ENCODE measurements around the gene DNER. TPM values are rescaled to one million over a fixed set of nuclear protein-coding genes. Genes with fewer than 3 reads are reported as not detected.
"Not testable (repeated sequence)": the region's sequence is repeated elsewhere in the genome, so short reads cannot be mapped to it uniquely, and the experiment has no call there.

Gene DNER
- total RNA-seq, 2 donors from 2014 or later: 0.11 to 0.18 TPM

DNA sequence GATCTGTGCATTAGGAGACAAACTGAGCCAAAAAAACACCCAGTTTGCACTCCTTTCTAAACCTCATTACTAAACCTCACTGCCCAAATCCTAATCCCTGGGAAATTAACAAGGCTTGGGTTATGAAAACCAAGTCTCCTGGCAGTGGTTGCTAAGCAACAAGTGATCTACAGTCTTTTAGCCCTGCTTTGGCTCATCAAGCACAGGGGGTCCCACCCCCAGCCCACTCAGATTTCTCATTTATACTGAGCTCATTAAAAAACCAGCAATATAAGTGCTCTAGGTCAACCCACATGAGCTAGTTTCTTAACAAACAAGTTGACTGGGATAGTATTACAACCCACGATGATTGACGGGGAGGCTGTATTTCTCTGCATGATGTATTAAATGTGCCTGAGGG, 18.4 kb downstream of the DNER start:
- Mint-ChIP-seq H3K36me3 (ENCODE audit: low read depth) (no peaks in the 10 kb centered on the region), H3K27ac (no peak overlapping the region), H3K4me1 (no peaks in the 10 kb centered on the region), H3K4me3 (no peak overlapping the region), H3K27me3 (ENCODE audit: insufficient read depth) (no peaks in the 10 kb centered on the region), H3K9me3 (peaks cover 9% of the 10 kb centered on the region)
- 92 to 97% methylated on average over 2 of the region's 2 CpGs for WGBS, 2 experiments (ENCODE audit: insufficient coverage in 1 of 2, insufficient read length in 1 of 2)
- DNase-seq: no peak
- Histone ChIP-seq H3K4me3 (ENCODE audit: low read length) (no peak overlapping the region), H3K4me1 (ENCODE audit: control insufficient read depth, insufficient read depth, low read length) (no peaks in the 10 kb centered on the region), H3K9ac (ENCODE audit: extremely low read depth, low read length, poor library complexity, severe bottlenecking) (no peak overlapping the region), H3K27ac (ENCODE audit: low read depth, low read length) (peak overlapping the region; percentile 81), H3K36me3 (ENCODE audit: control insufficient read depth, insufficient read depth, low read length) (no peaks in the 10 kb centered on the region), H3K9me3 (ENCODE audit: control insufficient read depth, low read length) (no peaks in the 10 kb centered on the region), H3K27me3 (ENCODE audit: control insufficient read depth, insufficient read depth, low read length, poor library complexity, severe bottlenecking) (no peaks in the 10 kb centered on the region)
- TF ChIP-seq, protein P1, sequence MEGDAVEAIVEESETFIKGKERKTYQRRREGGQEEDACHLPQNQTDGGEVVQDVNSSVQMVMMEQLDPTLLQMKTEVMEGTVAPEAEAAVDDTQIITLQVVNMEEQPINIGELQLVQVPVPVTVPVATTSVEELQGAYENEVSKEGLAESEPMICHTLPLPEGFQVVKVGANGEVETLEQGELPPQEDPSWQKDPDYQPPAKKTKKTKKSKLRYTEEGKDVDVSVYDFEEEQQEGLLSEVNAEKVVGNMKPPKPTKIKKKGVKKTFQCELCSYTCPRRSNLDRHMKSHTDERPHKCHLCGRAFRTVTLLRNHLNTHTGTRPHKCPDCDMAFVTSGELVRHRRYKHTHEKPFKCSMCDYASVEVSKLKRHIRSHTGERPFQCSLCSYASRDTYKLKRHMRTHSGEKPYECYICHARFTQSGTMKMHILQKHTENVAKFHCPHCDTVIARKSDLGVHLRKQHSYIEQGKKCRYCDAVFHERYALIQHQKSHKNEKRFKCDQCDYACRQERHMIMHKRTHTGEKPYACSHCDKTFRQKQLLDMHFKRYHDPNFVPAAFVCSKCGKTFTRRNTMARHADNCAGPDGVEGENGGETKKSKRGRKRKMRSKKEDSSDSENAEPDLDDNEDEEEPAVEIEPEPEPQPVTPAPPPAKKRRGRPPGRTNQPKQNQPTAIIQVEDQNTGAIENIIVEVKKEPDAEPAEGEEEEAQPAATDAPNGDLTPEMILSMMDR (conservative IDR thresholded peaks at IDR 0.05): no peak

DNA sequence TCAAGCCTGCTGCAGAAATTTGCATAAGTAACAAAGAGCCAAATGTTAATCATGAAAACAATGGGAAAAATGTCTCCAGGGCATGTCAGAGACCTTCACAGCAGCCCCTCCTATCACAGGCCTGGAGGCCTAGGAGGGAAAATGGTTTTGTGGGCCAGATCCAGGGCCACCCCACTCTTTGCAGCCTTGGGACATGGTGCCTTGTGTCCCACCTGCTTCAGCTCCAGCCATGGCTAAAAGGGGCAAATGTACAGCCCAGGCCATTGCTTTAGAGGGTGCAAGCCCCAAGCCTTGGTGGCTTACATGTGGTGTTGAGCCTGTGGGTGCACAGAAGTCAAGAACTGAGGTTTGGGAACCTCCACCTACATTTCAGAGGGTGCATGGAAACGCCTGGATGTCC, 20.5 kb downstream of the DNER start:
- H3K36me3 Mint-ChIP-seq (ENCODE audit: low read depth); H3K4me3 Mint-ChIP-seq; H3K9me3 Mint-ChIP-seq; H3K4me1 ChIP-seq (ENCODE audit: control insufficient read depth, insufficient read depth, low read length); H3K9me3 ChIP-seq (ENCODE audit: control insufficient read depth, low read length); H3K4me3 ChIP-seq (ENCODE audit: low read length); H3K36me3 ChIP-seq (ENCODE audit: control insufficient read depth, insufficient read depth, low read length); H3K27me3 ChIP-seq (ENCODE audit: control insufficient read depth, insufficient read depth, low read length, poor library complexity, severe bottlenecking); H3K4me1 Mint-ChIP-seq; H3K9ac ChIP-seq (ENCODE audit: extremely low read depth, low read length, poor library complexity, severe bottlenecking); DNase-seq; H3K27me3 Mint-ChIP-seq (ENCODE audit: insufficient read depth); H3K27ac ChIP-seq (ENCODE audit: low read depth, low read length); H3K27ac Mint-ChIP-seq: not testable (repeated sequence)
- WGBS, 2 experiments (ENCODE audit: insufficient coverage in 1 of 2, insufficient read length in 1 of 2): 86% methylated on average over 1 of the region's 1 CpG; no CpG with 5 or more reads in 1 of the 2 experiments

DNA sequence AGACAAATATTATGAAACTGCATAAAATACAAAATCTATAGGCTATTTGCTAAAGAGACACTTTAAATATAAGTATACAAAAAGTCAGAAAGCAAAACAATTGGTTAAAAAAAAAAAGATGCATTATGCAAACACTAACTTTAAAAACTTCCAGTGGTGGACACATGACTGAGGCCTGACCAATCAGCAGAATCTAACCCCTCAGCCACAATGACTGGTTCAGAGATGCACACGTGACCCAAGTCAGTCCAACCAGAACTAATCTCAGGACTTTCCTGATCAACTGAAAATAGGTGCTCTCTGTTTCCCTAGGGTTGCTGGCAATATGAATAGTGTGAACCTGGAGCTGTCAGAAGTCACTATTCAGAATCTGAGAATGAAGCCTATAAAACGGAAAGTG, 22.7 kb downstream of the DNER start:
- no peaks in the 10 kb centered on the region for H3K36me3 ChIP-seq (ENCODE audit: control insufficient read depth, insufficient read depth, low read length)
- H3K27ac Mint-ChIP-seq: no peak overlapping the region
- H3K9ac ChIP-seq (ENCODE audit: extremely low read depth, low read length, poor library complexity, severe bottlenecking): no peak overlapping the region
- no peak overlapping the region for H3K4me3 ChIP-seq (ENCODE audit: low read length)
- DNase-seq: no peak
- no peak overlapping the region for H3K27ac ChIP-seq (ENCODE audit: low read depth, low read length)
- H3K4me3 Mint-ChIP-seq: no peak overlapping the region
- TF ChIP-seq, protein P1 (conservative IDR thresholded peaks at IDR 0.05): no peak
- H3K27me3 Mint-ChIP-seq (ENCODE audit: insufficient read depth): no peaks in the 10 kb centered on the region
- H3K4me1 Mint-ChIP-seq: no peaks in the 10 kb centered on the region
- WGBS, 2 experiments (ENCODE audit: insufficient coverage in 1 of 2, insufficient read length in 1 of 2): 83% methylated on average over 1 to 2 of the region's 2 CpGs
- peaks cover 9% of the 10 kb centered on the region for H3K9me3 Mint-ChIP-seq
- no peaks in the 10 kb centered on the region for H3K27me3 ChIP-seq (ENCODE audit: control insufficient read depth, insufficient read depth, low read length, poor library complexity, severe bottlenecking)
- H3K9me3 ChIP-seq (ENCODE audit: control insufficient read depth, low read length): no peaks in the 10 kb centered on the region
- H3K36me3 Mint-ChIP-seq (ENCODE audit: low read depth): no peaks in the 10 kb centered on the region
- no peaks in the 10 kb centered on the region for H3K4me1 ChIP-seq (ENCODE audit: control insufficient read depth, insufficient read depth, low read length)

DNA sequence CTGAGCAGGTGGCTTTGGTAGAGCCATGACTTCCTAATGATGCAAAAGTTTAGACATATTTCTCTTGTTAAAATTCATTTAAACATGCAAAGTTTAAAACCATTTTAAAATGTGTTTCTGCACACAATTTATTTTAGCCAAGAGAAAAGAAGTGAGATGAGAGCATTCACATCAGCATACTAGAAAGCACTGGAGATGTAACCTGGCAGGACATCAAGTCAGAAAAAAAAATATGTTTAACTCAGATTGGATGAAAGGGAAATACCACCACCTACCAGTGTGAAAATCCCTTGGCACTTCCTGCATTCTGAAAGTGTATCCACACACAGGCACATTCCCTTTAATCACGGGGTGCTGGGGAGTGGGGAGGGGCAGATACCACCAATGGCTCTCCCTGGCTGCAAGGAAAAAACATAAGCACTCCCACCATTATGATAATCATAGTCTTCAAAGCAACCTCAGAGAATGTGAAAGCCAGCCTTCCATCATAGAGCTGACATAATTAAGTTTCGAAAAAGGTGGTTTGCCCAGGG, 25.0 kb downstream of the DNER start:
- H3K4me1 Mint-ChIP-seq: no peaks in the 10 kb centered on the region
- H3K36me3 Mint-ChIP-seq (ENCODE audit: low read depth): no peaks in the 10 kb centered on the region
- H3K9me3 Mint-ChIP-seq: peaks cover 7% of the 10 kb centered on the region

More for the DNA sequence above, 25.0 kb downstream of the DNER start:
- Histone ChIP-seq H3K27me3 (ENCODE audit: control insufficient read depth, insufficient read depth, low read length, poor library complexity, severe bottlenecking) (no peaks in the 10 kb centered on the region), H3K4me3 (ENCODE audit: low read length) (no peak overlapping the region), H3K36me3 (ENCODE audit: control insufficient read depth, insufficient read depth, low read length) (no peaks in the 10 kb centered on the region), H3K4me1 (ENCODE audit: control insufficient read depth, insufficient read depth, low read length) (no peaks in the 10 kb centered on the region), H3K9me3 (ENCODE audit: control insufficient read depth, low read length) (no peaks in the 10 kb centered on the region), H3K27ac (ENCODE audit: low read depth, low read length) (no peak overlapping the region), H3K9ac (ENCODE audit: extremely low read depth, low read length, poor library complexity, severe bottlenecking) (no peak overlapping the region)
- TF ChIP-seq, protein P1 (conservative IDR thresholded peaks at IDR 0.05): no peak
- Mint-ChIP-seq H3K27ac (no peak overlapping the region), H3K27me3 (ENCODE audit: insufficient read depth) (no peaks in the 10 kb centered on the region), H3K4me3 (no peak overlapping the region)
- no peak for DNase-seq
- 82% methylated on average over 1 of the region's 2 CpGs; no CpG with 5 or more reads in 1 of the 2 experiments for WGBS, 2 experiments (ENCODE audit: insufficient coverage in 1 of 2, insufficient read length in 1 of 2)
